Astrocyte (in vitro differentiated cells and primary cell): ENCODE data around the gene RNU6-8. TPM values are rescaled to one million over a fixed set of nuclear protein-coding genes. Genes with fewer than 3 reads are reported as not detected.

ENCODE experiments used
- DNase-seq: peaks from one replicate; pipeline ENCODE4 v3.0.0-alpha.2; 2010; ENCODE audit warnings: low read depth
- FAIRE-seq: peaks from 2 replicates; lab custom pipeline; 2011; peaks lifted over from hg19 to GRCh38; lab: Jason Lieb, UNC
- H2AFZ ChIP-seq: 2 replicates; pipeline ENCODE4 v1.6.0; 2012; ENCODE audit warnings: low read depth, low read length, inconsistent platforms
- H3K27ac ChIP-seq: 2 replicates; pipeline ENCODE4 v1.5.1; 2011; ENCODE audit warnings: low read depth, low read length, inconsistent platforms
- H3K27me3 ChIP-seq: 2 replicates; pipeline ENCODE4 v1.6.0; 2011; ENCODE audit warnings: low read length, inconsistent platforms; ENCODE audit not compliant: insufficient read depth
- H3K36me3 ChIP-seq: 2 replicates; pipeline ENCODE4 v1.5.1; 2011; ENCODE audit warnings: low read length, inconsistent platforms; ENCODE audit not compliant: insufficient read depth
- H3K4me1 ChIP-seq: 2 replicates; pipeline ENCODE4 v1.5.1; 2011; ENCODE audit warnings: low read length, inconsistent platforms; ENCODE audit not compliant: insufficient read depth
- H3K4me2 ChIP-seq: 2 replicates; pipeline ENCODE4 v1.6.0; 2012; ENCODE audit warnings: low read length, inconsistent platforms
- H3K4me3 ChIP-seq: 2 replicates; pipeline ENCODE4 v1.5.1; 2011; ENCODE audit warnings: low read depth, mild to moderate bottlenecking, low read length, inconsistent platforms; ENCODE audit not compliant: insufficient read depth
- H3K79me2 ChIP-seq: 2 replicates; pipeline ENCODE4 v1.6.0; 2012; ENCODE audit warnings: mild to moderate bottlenecking, low read length, inconsistent platforms; ENCODE audit not compliant: insufficient read depth
- H3K9ac ChIP-seq: 2 replicates; pipeline ENCODE4 v1.6.0; 2012; ENCODE audit warnings: mild to moderate bottlenecking, low read length, inconsistent platforms
- H3K9me3 ChIP-seq: 2 replicates; pipeline ENCODE4 v1.5.1; 2012; ENCODE audit warnings: low read depth, mild to moderate bottlenecking, low read length, inconsistent platforms; ENCODE audit not compliant: insufficient read depth
- H4K20me1 ChIP-seq: 2 replicates; pipeline ENCODE4 v1.6.0; 2012; ENCODE audit warnings: low read length, inconsistent platforms; ENCODE audit not compliant: insufficient read depth
- H3K27ac Mint-ChIP-seq: one replicate; pipeline ENCODE4 v1.8.0; 2021; ENCODE audit warnings: mild to moderate bottlenecking, mixed read lengths; ENCODE audit not compliant: unreplicated experiment
- H3K27me3 Mint-ChIP-seq: one replicate; pipeline ENCODE4 v1.8.0; 2021; ENCODE audit warnings: low read depth, mixed read lengths; ENCODE audit not compliant: unreplicated experiment
- H3K36me3 Mint-ChIP-seq: one replicate; pipeline ENCODE4 v1.8.0; 2021; ENCODE audit warnings: low read depth, mixed read lengths; ENCODE audit not compliant: unreplicated experiment
- H3K4me1 Mint-ChIP-seq: one replicate; pipeline ENCODE4 v1.8.0; 2021; ENCODE audit warnings: low read depth, mixed read lengths; ENCODE audit not compliant: unreplicated experiment
- H3K4me3 Mint-ChIP-seq: one replicate; pipeline ENCODE4 v1.8.0; 2021; ENCODE audit warnings: mild to moderate bottlenecking, moderate library complexity, mixed read lengths; ENCODE audit not compliant: unreplicated experiment
- H3K9me3 Mint-ChIP-seq: one replicate; pipeline ENCODE4 v1.8.0; 2021; ENCODE audit warnings: mild to moderate bottlenecking, mixed read lengths; ENCODE audit not compliant: unreplicated experiment
- EZH2 ChIP-seq: IDR thresholded peaks from 2 replicates; pipeline ENCODE4 v1.6.1; 2012; ENCODE audit warnings: mild to moderate bottlenecking, low read length, inconsistent platforms; ENCODE audit not compliant: insufficient read depth
- total RNA-seq: library from RNA; stranded (reverse); gene quantifications from 2 replicates; pipeline ENCODE4 v1.2.1, GENCODE V29; 2021
- TF ChIP-seq, protein P1 (sequence below): IDR thresholded peaks from 2 replicates; pipeline ENCODE4 v1.5.1; 2011; ENCODE audit warnings: low read depth, mild to moderate bottlenecking, inconsistent platforms, low read length, moderate library complexity; ENCODE audit not compliant: insufficient read depth

Gene RNU6-8
- total RNA-seq, 1 donor from 2014 or later: not detected

- TF ChIP-seq, protein P1, sequence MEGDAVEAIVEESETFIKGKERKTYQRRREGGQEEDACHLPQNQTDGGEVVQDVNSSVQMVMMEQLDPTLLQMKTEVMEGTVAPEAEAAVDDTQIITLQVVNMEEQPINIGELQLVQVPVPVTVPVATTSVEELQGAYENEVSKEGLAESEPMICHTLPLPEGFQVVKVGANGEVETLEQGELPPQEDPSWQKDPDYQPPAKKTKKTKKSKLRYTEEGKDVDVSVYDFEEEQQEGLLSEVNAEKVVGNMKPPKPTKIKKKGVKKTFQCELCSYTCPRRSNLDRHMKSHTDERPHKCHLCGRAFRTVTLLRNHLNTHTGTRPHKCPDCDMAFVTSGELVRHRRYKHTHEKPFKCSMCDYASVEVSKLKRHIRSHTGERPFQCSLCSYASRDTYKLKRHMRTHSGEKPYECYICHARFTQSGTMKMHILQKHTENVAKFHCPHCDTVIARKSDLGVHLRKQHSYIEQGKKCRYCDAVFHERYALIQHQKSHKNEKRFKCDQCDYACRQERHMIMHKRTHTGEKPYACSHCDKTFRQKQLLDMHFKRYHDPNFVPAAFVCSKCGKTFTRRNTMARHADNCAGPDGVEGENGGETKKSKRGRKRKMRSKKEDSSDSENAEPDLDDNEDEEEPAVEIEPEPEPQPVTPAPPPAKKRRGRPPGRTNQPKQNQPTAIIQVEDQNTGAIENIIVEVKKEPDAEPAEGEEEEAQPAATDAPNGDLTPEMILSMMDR: no peak
- no peak for TF ChIP-seq EZH2
- H3K4me1 ChIP-seq: peaks cover 5% of the 10 kb centered on the region
- no peaks in the 10 kb centered on the region for H3K79me2 ChIP-seq
- Mint-ChIP-seq H3K4me1 (peaks cover 4% of the 10 kb centered on the region), H3K27ac (no peak overlapping the region), H3K27me3 (no peaks in the 10 kb centered on the region), H3K9me3 (no peaks in the 10 kb centered on the region), H3K36me3 (no peaks in the 10 kb centered on the region), H3K4me3 (no peak overlapping the region)
- no peak overlapping the region for H3K4me3 ChIP-seq
- no peaks in the 10 kb centered on the region for H3K36me3 ChIP-seq
- no peaks in the 10 kb centered on the region for H3K9me3 ChIP-seq
- H2AFZ ChIP-seq: no peak overlapping the region
- DNase-seq (no peak), FAIRE-seq (no peak)
- H3K4me2 ChIP-seq: no peak overlapping the region
- H3K27ac ChIP-seq: no peak overlapping the region
- no peaks in the 10 kb centered on the region for H4K20me1 ChIP-seq
- no peak overlapping the region for H3K9ac ChIP-seq
- H3K27me3 ChIP-seq: no peaks in the 10 kb centered on the region
Measured at GRCh38 chr14:32206552-32206951, 3.5 kb upstream of the RNU6-8 start.

GRCh38 chr14:32205984-32206383 lies 2.9 kb upstream of the RNU6-8 start:
- Histone ChIP-seq H4K20me1 (no peaks in the 10 kb centered on the region), H3K4me1 (peaks cover 5% of the 10 kb centered on the region), H2AFZ (no peak overlapping the region), H3K9ac (no peak overlapping the region), H3K27ac (no peak overlapping the region), H3K79me2 (no peaks in the 10 kb centered on the region), H3K9me3 (no peaks in the 10 kb centered on the region), H3K4me3 (no peak overlapping the region), H3K4me2 (no peak overlapping the region), H3K27me3 (no peaks in the 10 kb centered on the region), H3K36me3 (no peaks in the 10 kb centered on the region)
- DNase-seq: no peak
- Mint-ChIP-seq H3K9me3 (no peaks in the 10 kb centered on the region), H3K4me3 (no peak overlapping the region), H3K4me1 (peaks cover 4% of the 10 kb centered on the region), H3K27ac (no peak overlapping the region), H3K27me3 (no peaks in the 10 kb centered on the region), H3K36me3 (no peaks in the 10 kb centered on the region)
- FAIRE-seq: no peak
- no peak for TF ChIP-seq EZH2
- TF ChIP-seq, protein P1: no peak

GRCh38 chr14:32205554-32205953 lies 2.5 kb upstream of the RNU6-8 start:
- FAIRE-seq: no peak
- Histone ChIP-seq H3K27me3 (no peaks in the 10 kb centered on the region), H3K9ac (no peak overlapping the region), H4K20me1 (no peaks in the 10 kb centered on the region), H3K27ac (no peak overlapping the region), H3K79me2 (no peaks in the 10 kb centered on the region), H3K4me3 (no peak overlapping the region), H3K9me3 (no peaks in the 10 kb centered on the region), H3K4me2 (no peak overlapping the region), H3K36me3 (no peaks in the 10 kb centered on the region), H2AFZ (no peak overlapping the region), H3K4me1 (peaks cover 5% of the 10 kb centered on the region)
- H3K9me3 Mint-ChIP-seq: no peaks in the 10 kb centered on the region
- H3K27me3 Mint-ChIP-seq: no peaks in the 10 kb centered on the region
- H3K4me3 Mint-ChIP-seq: peak overlapping the region; percentile 15
- TF ChIP-seq EZH2: no peak
- TF ChIP-seq, protein P1: no peak
- DNase-seq: no peak
- H3K4me1 Mint-ChIP-seq: peaks cover 4% of the 10 kb centered on the region
- no peaks in the 10 kb centered on the region for H3K36me3 Mint-ChIP-seq
- H3K27ac Mint-ChIP-seq: no peak overlapping the region
